Type B pancreatic cell (in vitro differentiated cells): Measurements from ENCODE around the gene COPA. TPM values are rescaled to one million over a fixed set of nuclear protein-coding genes. Genes with fewer than 3 reads are reported as not detected.

Source experiments
- DNase-seq: peaks from one replicate; pipeline ENCODE4 v3.0.0; 2021; ENCODE audit warnings: mixed read lengths; ENCODE audit not compliant: unreplicated experiment; ENCODE audit errors: extremely low spot score
- H3K27ac Mint-ChIP-seq: 2 replicates; pipeline ENCODE4 v1.8.0; 2021; ENCODE audit warnings: mild to moderate bottlenecking, mixed read lengths
- H3K27me3 Mint-ChIP-seq: 2 replicates; pipeline ENCODE4 v1.8.0; 2021; ENCODE audit warnings: mixed read lengths
- H3K36me3 Mint-ChIP-seq: 2 replicates; pipeline ENCODE4 v1.8.0; 2021; ENCODE audit warnings: mixed read lengths
- H3K4me1 Mint-ChIP-seq: one replicate; pipeline ENCODE4 v1.8.0; 2021; ENCODE audit warnings: mixed read lengths; ENCODE audit not compliant: unreplicated experiment
- H3K4me3 Mint-ChIP-seq: 2 replicates; pipeline ENCODE4 v1.8.0; 2021; ENCODE audit warnings: mild to moderate bottlenecking, mixed read lengths
- H3K9me3 Mint-ChIP-seq: 2 replicates; pipeline ENCODE4 v1.8.0; 2021; ENCODE audit warnings: mixed read lengths
- total RNA-seq: library from RNA; stranded (reverse); gene quantifications from 2 replicates; pipeline ENCODE4 v1.2.1, GENCODE V29; 2021; ENCODE audit warnings: low replicate concordance
- TF ChIP-seq, protein P1 (sequence below): fragments of 200-600 bp; sonication (generic); conservative IDR thresholded peaks from 2 replicates; pipeline ENCODE4 v1.5.0; 2021; ENCODE audit warnings: antibody characterized with exemption, mild to moderate bottlenecking

The COPA gene
- total RNA-seq, 1 donor from 2014 or later = 174 TPM

DNA sequence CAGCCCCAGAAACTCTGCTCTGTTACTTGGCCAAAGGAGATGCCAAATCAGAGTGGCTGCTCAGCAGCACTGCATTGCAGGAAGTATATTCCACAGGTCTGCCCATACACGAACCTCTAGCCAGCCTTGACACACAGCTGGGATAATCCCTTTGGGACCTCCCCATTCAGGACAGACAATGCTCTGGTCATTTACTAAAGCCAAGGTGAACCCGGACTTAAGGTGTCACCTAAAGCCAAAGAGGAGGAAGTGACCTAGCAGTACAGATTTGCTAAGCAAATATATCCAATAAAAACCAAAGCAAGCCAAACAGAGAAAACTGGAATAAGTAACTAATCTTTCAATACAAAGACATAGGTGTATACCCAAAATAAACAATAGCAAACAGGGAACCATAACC lies 27.7 kb downstream of the COPA start:
- H3K27ac Mint-ChIP-seq = no peak overlapping the region
- H3K9me3 Mint-ChIP-seq = no peaks in the 10 kb centered on the region
- peaks cover 64% of the 10 kb centered on the region for H3K36me3 Mint-ChIP-seq
- DNase-seq = no peak
- no peak overlapping the region for H3K4me3 Mint-ChIP-seq
- TF ChIP-seq, protein P1, sequence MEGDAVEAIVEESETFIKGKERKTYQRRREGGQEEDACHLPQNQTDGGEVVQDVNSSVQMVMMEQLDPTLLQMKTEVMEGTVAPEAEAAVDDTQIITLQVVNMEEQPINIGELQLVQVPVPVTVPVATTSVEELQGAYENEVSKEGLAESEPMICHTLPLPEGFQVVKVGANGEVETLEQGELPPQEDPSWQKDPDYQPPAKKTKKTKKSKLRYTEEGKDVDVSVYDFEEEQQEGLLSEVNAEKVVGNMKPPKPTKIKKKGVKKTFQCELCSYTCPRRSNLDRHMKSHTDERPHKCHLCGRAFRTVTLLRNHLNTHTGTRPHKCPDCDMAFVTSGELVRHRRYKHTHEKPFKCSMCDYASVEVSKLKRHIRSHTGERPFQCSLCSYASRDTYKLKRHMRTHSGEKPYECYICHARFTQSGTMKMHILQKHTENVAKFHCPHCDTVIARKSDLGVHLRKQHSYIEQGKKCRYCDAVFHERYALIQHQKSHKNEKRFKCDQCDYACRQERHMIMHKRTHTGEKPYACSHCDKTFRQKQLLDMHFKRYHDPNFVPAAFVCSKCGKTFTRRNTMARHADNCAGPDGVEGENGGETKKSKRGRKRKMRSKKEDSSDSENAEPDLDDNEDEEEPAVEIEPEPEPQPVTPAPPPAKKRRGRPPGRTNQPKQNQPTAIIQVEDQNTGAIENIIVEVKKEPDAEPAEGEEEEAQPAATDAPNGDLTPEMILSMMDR = no peak
- H3K4me1 Mint-ChIP-seq = no peaks in the 10 kb centered on the region
- no peaks in the 10 kb centered on the region for H3K27me3 Mint-ChIP-seq

DNA sequence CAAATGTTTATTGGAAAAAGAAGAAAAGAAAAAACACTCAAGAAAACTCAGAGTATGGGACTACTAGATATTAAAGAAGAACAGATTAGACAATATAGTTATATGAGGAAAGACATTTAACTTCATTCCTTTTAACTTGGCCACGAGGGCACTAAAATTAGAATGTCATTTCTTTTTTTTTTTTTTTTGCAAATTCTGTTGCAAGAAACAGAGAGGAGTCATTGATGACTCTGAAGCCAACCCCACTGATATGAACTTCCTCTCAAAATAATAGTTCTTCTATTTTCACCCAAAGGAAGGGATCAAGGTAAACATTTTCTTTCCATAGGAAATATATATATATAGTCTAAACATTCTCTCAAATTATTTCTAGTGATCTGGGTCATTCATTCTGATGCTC lies 33.5 kb downstream of the COPA start:
- H3K27me3 Mint-ChIP-seq = no peaks in the 10 kb centered on the region

DNA sequence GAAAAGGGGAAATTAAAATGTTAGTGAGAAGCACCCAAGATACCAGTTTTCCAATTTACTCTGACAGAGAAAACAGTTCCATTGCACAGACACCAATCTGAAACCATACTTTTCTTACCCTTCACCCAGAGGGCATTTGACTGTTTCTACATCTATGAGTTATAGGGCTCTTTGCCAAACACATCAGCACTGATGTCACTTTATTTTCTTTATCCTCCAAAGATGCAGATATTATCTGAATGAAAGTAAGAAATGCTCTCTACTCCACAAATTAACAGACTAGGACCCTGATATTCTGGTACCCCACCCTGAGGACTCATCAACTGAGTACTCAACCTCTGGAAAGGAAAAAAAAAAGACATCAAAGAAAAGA lies 33.9 kb downstream of the COPA start:
- Mint-ChIP-seq H3K36me3 (peaks cover 37% of the 10 kb centered on the region), H3K9me3 (no peaks in the 10 kb centered on the region), H3K4me3 (no peak overlapping the region), H3K27me3 (no peaks in the 10 kb centered on the region), H3K27ac (no peak overlapping the region), H3K4me1 (no peaks in the 10 kb centered on the region)
- TF ChIP-seq, protein P1 = no peak
- no peak for DNase-seq

More for the DNA sequence above, 33.5 kb downstream of the COPA start:
- Mint-ChIP-seq H3K9me3 (no peaks in the 10 kb centered on the region), H3K36me3 (peaks cover 38% of the 10 kb centered on the region), H3K4me1 (no peaks in the 10 kb centered on the region), H3K27ac (no peak overlapping the region), H3K4me3 (no peak overlapping the region)
- TF ChIP-seq, protein P1 = no peak
- DNase-seq = no peak

DNA sequence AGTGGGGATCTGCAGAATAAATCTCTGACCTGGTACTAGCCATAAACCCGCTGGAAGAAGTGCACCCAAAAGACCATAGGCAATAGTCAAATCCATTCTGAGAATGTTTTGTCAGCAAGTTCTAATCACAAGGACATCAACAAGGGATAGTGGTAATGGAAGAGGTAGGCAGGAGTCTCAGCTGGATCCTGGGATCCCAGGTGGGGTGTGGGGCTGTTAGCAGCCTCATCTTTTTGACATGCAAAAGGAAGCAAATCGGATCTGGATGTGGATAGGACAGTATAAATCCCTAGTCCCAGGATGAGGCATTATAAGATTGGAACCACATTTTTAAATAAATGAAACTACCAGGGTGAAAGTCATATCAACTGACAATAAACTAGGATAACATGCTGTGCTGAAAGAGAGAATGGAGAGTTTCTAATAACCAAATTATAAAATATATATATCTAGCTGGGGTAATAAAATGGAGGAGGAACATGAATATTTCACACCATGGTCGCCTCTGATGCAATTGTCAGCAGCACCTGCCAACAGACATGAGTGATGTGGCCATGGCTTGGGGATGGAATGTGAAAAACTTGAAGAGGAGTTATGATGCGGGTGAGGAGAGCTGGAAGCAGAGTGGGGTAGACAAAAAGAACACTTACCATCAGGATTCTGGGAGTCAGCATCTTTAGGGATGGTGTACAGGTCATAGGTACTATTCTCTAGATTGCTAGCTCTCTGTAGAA lies 34.4 kb downstream of the COPA start:
- no peaks in the 10 kb centered on the region for H3K27me3 Mint-ChIP-seq

DNA sequence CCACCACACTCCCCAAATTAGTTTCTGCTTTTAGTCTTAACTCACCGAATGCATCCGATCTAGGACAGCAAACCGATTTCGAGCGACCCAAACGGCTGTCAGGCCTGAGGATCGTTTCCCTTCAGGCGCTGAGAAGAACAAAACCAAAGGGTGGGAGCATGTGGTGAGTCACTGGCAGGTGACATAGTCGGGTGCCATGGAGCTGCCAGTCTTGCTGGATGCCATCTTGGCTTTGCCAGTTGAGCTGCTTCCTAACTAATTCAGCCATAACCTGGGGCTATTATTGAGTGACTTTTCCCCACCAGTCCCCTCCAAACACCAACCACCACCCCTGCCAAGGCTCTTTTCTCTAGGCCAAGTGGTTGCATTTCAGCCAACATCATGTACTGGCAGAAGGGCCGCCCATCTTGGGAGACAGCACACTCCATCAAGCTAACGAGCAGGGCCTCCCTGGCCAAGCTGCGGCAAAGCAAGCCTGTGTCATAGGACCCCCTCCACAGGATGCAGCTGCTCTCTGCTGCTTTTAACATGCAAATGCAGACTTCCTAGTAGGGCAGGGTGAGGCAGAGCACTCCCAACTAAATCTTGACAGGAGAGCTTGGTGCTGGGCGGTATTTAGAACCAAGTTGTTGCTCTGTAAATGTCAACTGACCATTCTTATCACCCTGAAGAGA lies 35.8 kb downstream of the COPA start:
- peaks cover 28% of the 10 kb centered on the region for H3K36me3 Mint-ChIP-seq
- no peaks in the 10 kb centered on the region for H3K27me3 Mint-ChIP-seq
- TF ChIP-seq, protein P1 = no peak
- no peaks in the 10 kb centered on the region for H3K4me1 Mint-ChIP-seq
- H3K4me3 Mint-ChIP-seq = no peak overlapping the region
- H3K27ac Mint-ChIP-seq = no peak overlapping the region
- no peak for DNase-seq
- H3K9me3 Mint-ChIP-seq = no peaks in the 10 kb centered on the region

More for the DNA sequence above, 34.4 kb downstream of the COPA start:
- no peaks in the 10 kb centered on the region for H3K4me1 Mint-ChIP-seq
- DNase-seq = no peak
- no peak overlapping the region for H3K4me3 Mint-ChIP-seq
- no peak overlapping the region for H3K27ac Mint-ChIP-seq
- TF ChIP-seq, protein P1 = no peak
- peaks cover 34% of the 10 kb centered on the region for H3K36me3 Mint-ChIP-seq
- H3K9me3 Mint-ChIP-seq = no peaks in the 10 kb centered on the region
